Vagina (tissue), 2 donors: ENCODE data around the gene SLC40A1.

Source experiments
- CTCF ChIP-seq, 3 experiments: fragments of 450-650 bp in 2 of 3; fragments of 200-600 bp in 1 of 3; sonication (generic) in 1 of 3; IDR thresholded peaks; one replicate each; pipeline ENCODE4 v1.5.1; 2017 to 2019; ENCODE audit warnings: antibody characterized with exemption in 3 of 3, mild to moderate bottlenecking in 2 of 3, moderate library complexity in 2 of 3
- POLR2A ChIP-seq, 2 donors: fragments of 450-650 bp; IDR thresholded peaks; one replicate each; pipeline ENCODE4 v1.6.1; 2017; ENCODE audit warnings: antibody characterized with exemption in 2 of 2, mild to moderate bottlenecking in 2 of 2, moderate library complexity in 2 of 2

GRCh38 chr2:189511210-189511959 is 69.2 kb downstream of the SLC40A1 start:
- TF ChIP-seq CTCF (IDR thresholded peaks at IDR 0.05) = no peak
- TF ChIP-seq POLR2A (IDR thresholded peaks at IDR 0.05) = no peak
